ENCODE data around the gene JMJD1C.
"Not testable (repeated sequence)": the region's sequence is repeated elsewhere in the genome, so short reads cannot be mapped to it uniquely, and the experiment has no call there.

JMJD1C gene

GRCh38 chr10:63385254-63385653, 80.5 kb downstream of the JMJD1C start:
- no peak for DNase-seq (ENCODE audit: low read depth)
- TF ChIP-seq CTCF (conservative IDR thresholded peaks at IDR 0.05; ENCODE audit: low read depth, low read length) = no peak
- no peak overlapping the region for H3K4me3 ChIP-seq (ENCODE audit: low read length)

GRCh38 chr10:63384675-63385074, 81.1 kb downstream of the JMJD1C start:
- no peak overlapping the region for H3K4me3 ChIP-seq (ENCODE audit: low read length)
- DNase-seq (ENCODE audit: low read depth) = no peak
- no peak for TF ChIP-seq CTCF (conservative IDR thresholded peaks at IDR 0.05; ENCODE audit: low read depth, low read length)

- no peak overlapping the region for H3K4me3 ChIP-seq (ENCODE audit: low read length)
- no peak for TF ChIP-seq CTCF (conservative IDR thresholded peaks at IDR 0.05; ENCODE audit: low read depth, low read length)
- DNase-seq (ENCODE audit: low read depth) = no peak
These were observed 81.8 kb downstream of the JMJD1C start for GRCh38 chr10:63384001-63384400.

GRCh38 chr10:63383141-63383540, 82.6 kb downstream of the JMJD1C start:
- DNase-seq (ENCODE audit: low read depth) = no peak
- H3K4me3 ChIP-seq (ENCODE audit: low read length) = no peak overlapping the region
- no peak for TF ChIP-seq CTCF (conservative IDR thresholded peaks at IDR 0.05; ENCODE audit: low read depth, low read length)

GRCh38 chr10:63382066-63382465, 83.7 kb downstream of the JMJD1C start:
- no peak for DNase-seq (ENCODE audit: low read depth)
- no peak overlapping the region for H3K4me3 ChIP-seq (ENCODE audit: low read length)
- no peak for TF ChIP-seq CTCF (conservative IDR thresholded peaks at IDR 0.05; ENCODE audit: low read depth, low read length)

GRCh38 chr10:63377305-63377661, 88.5 kb downstream of the JMJD1C start:
- not testable (repeated sequence) for DNase-seq (ENCODE audit: low read depth); H3K4me3 ChIP-seq (ENCODE audit: low read length)

- no peak for TF ChIP-seq CTCF (conservative IDR thresholded peaks at IDR 0.05; ENCODE audit: low read depth, low read length)
- no peak overlapping the region for H3K4me3 ChIP-seq (ENCODE audit: low read length)
- DNase-seq (ENCODE audit: low read depth) = no peak
These were observed 89.0 kb downstream of the JMJD1C start for GRCh38 chr10:63376560-63377304.

Data from retinal pigment epithelial cell (primary cell).